NCI-H2081 (cell line): Measurements from ENCODE around the gene PRUNE1.

Experiments used
- DNase-seq, 2 experiments: peaks; one replicate each; lab custom pipeline; 2025; lab: John Stamatoyannopoulos, UW

The PRUNE1 gene

GRCh38 chr1:150979092-150980056 lies 28.9 kb upstream of the PRUNE1 start:
- DNase-seq, result peak; percentile 90 to 91

DNA sequence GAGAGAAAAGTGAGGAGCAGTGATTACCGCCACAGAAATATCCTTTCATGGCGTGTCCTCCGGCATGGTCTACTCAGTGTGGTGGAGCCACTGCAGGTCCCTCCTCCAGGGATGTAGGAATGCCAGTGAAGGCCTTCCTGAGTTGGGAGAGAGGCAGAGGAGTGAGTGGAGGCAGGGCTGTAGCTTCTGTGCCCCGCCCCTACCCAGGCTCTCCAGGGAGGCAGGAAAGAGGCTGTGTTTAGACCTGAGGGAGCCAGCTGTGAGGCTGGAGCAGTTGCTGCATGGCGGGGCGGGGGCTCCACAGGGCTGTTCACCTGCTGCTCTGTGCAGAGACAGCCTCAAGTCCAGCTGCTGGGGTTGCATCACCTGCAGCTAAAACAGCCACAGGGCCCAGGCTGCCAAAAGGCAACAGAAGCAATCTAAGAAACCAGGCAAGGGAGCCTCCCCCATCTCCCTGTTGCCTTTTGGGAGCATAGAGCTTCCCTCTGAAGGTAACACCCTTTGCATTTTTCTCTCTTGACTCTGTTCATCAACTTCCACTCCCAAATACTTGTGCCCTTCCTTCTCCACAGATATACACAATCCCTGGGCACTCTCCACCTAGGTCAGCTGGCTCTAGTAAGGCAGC lies 27.0 kb upstream of the PRUNE1 start:
- DNase-seq, result peak; percentile 81 to 91

GRCh38 chr1:150981805-150982712 lies 26.2 kb upstream of the PRUNE1 start, which contains the start of gene ANXA9:
ANXA9 (plus strand) TSS chr1:150982292; CDS start chr1:150983106, 814 bp downstream.
- DNase-seq, result no peak

DNA sequence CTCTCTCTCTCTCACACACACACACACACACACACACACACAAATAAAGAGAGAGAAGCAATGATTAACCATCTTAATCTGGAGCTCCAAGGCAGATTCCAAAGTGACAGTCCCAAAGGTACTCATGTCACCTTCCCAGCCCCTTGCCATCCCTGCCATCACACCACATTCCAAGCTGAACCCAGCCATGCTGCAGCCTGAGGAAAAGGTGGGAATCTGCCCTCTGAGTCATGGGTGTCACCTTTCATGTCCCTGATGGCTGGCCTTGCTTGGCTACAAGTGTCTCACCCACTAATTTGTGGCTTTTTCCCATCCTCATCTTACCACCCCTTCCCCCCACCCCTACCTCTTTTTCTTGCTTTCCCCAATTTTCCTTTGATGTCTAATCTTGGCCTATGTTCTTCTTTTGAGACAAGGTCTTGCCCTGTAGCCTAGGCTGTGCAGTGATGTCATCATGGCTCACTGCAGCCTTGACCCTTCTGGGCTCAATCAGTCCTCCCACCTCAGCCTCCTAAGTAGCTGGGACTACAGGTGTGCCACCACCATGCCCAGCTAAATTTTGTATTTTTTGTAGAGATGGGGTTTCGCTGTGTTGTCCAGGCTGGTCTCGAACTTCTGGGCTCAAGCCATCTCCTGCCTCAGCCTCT lies 22.9 kb upstream of the PRUNE1 start:
- no peak for DNase-seq

DNA sequence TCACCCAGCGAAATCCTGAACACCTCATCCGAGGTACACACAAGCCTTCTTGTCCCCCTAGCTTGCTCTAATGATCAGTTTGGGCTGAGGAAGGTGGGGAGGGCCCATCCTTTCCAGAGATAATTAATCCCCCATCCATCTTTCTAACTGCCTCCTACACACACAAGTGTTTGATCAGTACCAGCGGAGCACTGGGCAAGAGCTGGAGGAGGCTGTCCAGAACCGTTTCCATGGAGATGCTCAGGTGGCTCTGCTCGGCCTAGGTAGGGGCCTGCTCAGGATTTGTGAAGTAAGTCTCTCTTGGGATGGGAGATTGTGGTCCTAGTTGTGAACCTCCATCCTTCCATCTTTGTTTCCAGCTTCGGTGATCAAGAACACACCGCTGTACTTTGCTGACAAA lies 20.3 kb upstream of the PRUNE1 start:
- peak; percentile 21 to 22 for DNase-seq

GRCh38 chr1:150992626-150993025 lies 15.6 kb upstream of the PRUNE1 start:
- DNase-seq, result no peak

DNA sequence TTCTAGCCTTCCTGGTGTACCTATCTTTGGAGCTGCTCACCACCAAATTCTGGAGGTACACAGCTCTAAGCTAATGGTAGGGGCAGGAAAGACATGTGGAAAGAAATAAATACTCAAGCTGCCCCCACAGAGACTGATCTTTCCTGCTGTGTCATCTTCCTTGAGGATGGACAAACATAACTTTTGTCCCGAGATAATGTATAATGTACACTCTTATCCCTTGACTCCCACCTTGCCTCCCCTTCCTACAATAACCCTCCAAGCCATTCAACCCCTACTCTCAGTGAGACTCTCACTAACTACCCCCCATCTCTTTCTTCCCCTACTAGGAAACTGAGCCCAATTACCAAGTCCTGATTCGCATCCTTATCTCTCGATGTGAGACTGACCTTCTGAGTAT lies 14.0 kb upstream of the PRUNE1 start:
- no peak for DNase-seq

- DNase-seq, result no peak
These were observed 12.8 kb upstream of the PRUNE1 start for GRCh38 chr1:150995460-150995859.

- no peak for DNase-seq
These were observed 12.4 kb upstream of the PRUNE1 start for GRCh38 chr1:150995896-150996295.

DNA sequence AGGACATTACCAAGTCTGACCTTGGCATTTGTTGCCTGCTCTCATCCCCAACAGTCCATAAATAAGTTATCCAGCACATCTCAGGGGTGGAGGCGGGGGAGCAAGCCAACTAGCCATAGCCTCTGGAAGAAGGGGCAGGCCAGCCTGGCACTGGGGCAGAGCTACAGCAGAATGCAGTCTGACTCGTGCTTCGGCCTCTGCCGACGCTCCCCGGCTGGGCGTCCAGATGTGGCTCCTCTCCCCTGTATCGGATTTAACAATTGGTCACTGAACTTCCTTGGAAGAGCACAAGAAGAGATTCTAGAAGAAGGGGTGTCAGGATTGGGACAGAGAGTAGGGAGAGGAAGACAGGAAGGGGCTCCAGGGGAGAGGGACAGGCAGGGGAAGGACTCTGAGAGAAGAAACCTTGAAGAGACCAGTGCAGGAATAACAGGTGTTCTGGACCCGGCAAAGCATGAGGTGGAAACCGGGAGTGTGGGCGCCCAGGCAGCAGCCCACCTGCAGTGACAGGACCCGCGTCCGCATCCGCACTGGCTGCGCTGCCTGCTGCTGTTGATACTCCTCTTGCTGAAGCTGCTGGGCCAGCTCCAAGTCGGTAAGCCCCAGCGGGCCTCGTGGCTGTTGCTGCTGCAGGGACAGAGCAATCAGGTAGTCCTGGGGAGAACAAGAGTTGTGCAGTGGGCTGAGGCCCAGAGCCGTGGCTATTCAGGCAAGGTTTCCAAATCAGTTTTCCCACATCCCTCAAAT lies 10.9 kb upstream of the PRUNE1 start:
- DNase-seq, result no peak

- DNase-seq, result no peak
These were observed 10.3 kb upstream of the PRUNE1 start for GRCh38 chr1:150997949-150998348.

- no peak for DNase-seq
These were observed 9.1 kb upstream of the PRUNE1 start for GRCh38 chr1:150999051-150999674.

GRCh38 chr1:150999926-151000325 lies 8.3 kb upstream of the PRUNE1 start:
- DNase-seq, result no peak

GRCh38 chr1:151000408-151000807 lies 7.8 kb upstream of the PRUNE1 start:
- no peak for DNase-seq

- no peak for DNase-seq
These were observed 6.6 kb upstream of the PRUNE1 start for GRCh38 chr1:151001602-151002001.

DNA sequence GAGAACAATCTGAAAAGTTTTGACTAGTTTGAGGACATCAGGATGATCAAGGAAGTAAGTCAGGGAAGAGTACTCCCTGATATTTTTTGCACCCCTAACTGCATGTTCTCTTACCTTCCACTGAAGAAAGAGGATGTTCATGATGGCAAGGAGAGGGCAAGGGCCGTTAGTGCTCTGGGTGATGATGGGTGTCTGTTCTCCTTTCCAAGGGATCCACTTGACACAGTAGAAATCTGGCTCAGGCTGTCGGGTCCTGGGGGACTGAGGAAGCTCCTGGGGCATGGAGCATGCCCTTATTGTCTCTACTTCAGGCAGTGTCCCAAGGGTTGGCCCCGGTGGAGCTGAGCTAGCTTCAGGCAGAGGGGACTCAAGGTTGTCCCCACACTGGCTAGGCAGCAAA lies 6.2 kb upstream of the PRUNE1 start:
- no peak for DNase-seq

DNA sequence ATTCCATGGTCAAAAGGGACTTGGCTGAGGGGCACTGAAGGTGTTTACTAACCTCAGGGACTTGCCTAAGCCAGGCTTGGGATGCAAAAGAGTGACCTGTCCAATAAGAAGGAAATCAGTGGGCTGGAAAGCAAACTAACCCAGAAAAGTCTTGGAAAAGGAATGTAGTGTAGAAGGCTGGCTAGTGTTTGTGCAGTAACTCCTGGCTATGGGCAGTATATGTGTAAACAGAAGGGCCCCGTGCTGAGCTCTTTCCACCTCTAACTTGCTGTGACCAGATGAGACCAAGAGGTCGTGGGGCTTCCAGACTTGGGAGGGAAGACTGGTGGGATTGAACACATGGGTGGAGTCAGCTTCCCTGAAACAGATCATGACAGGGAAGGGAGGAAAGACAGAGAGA lies 5.6 kb upstream of the PRUNE1 start:
- no peak for DNase-seq

DNA sequence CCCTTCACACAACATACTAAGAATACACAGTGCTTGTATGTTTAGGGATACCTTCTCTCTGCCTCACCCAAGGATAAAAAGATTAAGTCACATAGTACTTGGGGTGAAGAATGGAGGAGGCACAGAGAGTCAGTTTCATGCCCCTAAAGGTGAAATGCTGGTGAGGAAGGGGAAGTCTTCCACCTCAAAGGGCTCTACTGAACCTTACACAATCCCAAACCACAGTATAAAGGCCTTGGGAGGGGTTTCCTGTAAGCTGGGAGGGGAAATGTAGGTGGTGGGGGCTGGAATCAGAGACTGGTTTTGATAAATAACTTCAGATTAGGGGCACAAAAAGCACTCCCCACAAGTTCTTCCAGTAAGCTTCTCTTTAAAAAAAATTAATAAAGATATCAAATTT lies 5.1 kb upstream of the PRUNE1 start:
- no peak for DNase-seq

DNA sequence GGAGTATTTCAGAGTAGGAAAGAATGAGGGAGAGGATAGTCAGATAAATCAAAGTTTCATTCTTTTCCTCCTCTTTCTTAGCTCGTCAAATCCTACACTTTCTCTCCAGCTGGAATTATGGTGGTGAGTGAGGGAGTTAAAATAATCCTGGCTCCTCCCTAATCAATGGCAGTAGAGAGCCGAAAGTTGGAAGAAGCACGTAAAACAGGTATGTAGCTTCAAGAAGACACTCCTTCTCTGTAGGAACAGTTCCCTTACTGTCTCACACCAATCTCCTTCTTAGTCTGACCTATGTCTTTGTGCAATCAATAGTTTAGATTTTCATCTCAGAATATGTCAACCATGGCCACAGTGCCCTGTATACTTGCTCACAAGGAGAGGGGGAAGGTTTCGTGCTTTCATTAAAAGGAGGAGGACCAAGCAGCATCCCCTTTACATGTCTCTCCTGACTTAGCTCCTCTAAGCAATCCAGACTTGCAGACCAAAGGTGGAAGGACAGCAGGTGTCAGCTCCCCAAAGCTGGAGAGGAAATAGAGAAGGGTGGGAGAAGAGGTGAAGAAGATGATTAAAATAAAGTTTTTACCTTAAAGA lies 2.4 kb upstream of the PRUNE1 start:
- DNase-seq, result no peak
